GM15510 (cell line): ENCODE measurements around the gene CISTR.

ENCODE experiments used
- POLR2A ChIP-seq: IDR thresholded peaks from 3 replicates; pipeline ENCODE4 v1.6.1; 2011; ENCODE audit warnings: borderline replicate concordance; ENCODE audit not compliant: insufficient read length; ENCODE audit errors: extremely low read depth

Gene CISTR

GRCh38 chr12:53751336-53752191 is at the start of gene CISTR:
CISTR (minus strand) TSS chr12:53751979.
- TF ChIP-seq POLR2A, result peak; percentile 28

DNA sequence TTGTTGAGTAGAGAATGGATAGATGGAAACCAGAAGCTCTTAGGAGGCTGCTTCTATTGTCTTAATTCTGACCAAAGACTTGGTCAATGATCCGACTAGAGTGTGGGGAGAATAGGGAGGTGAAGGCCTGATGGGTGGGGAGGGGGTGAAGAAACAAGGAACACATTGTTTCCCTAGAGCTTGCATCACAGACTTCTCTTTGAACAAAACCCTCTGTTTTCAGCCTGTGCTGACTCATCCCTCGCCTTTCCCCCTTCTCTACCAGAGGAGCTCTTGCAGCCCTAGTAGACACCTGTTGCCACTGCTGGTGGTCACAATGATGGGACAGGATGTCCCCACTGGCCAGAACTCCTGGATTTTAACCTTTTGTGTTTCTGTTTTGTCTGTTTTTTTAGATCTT is 46.8 kb upstream of the CISTR start:
- TF ChIP-seq POLR2A, result no peak

GRCh38 chr12:53795927-53796326 is 44.1 kb upstream of the CISTR start:
- TF ChIP-seq POLR2A, result no peak

DNA sequence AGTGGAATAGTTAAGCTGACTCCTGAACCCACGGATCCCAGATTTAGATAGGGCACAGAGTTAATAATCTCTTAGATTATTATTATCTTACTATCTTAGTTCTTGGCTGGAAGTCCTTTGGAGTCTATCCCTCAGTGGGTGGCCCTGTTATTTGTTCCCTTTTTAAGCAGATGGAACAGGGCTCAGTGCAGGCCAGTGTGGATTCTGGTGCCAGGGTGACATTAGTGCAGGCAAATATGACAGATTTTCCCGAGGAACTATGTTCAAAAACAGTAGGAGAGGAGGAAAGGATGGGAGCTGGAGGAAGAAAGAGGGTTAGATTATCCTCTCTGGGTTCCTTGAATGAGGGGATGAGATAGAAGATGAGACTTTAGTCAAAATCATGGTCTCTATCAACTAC is 41.4 kb upstream of the CISTR start:
- TF ChIP-seq POLR2A, result no peak

DNA sequence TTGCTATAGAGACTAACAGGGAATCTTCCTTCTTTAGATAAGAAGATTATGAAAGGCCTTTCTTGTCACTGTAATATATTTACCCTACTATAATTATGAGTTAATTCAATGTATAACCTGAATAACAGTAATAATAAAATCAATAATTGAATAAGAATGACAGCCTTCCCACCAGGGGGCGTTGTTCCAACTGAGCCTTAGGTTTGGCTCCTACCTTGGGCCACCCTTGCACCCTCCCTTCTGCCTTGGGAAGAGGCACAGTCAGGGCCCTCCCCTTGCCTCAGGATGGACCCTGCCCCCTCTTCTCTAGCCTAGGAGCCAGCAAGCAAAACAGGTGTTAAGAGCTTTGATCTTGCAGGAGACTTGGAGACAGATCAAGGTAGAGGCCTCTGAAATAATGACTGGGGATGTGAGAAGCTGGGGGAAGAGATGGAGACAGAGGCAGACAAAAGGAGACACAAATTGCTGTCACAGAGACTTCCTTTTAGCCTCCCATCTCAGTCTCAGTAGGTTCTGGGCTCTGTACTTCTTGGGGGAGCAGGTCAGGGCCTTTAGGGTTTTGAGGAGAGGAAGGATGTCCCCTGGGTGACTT is 40.1 kb upstream of the CISTR start:
- TF ChIP-seq POLR2A, result no peak

- no peak for TF ChIP-seq POLR2A
Measured at GRCh38 chr12:53789570-53789969, 37.8 kb upstream of the CISTR start.

DNA sequence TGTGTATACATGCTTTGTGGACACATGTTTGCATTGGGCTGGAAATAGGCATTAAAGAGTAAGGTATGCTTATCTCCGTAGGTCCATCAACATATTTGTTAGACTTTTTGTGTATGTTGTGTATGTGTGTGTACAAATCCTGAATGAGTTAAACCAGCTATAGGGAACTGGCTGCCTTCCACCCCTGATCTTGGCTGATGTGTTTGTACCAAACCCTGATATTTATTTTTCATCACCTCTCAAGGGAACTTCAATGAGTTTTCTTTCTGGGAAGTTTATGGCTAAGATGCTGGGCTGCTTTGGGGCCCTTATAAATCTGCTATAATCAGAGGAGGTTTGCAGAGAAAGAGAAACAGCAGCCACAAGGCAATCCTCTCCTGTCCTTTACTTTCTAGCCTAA is 37.1 kb upstream of the CISTR start:
- TF ChIP-seq POLR2A, result no peak

DNA sequence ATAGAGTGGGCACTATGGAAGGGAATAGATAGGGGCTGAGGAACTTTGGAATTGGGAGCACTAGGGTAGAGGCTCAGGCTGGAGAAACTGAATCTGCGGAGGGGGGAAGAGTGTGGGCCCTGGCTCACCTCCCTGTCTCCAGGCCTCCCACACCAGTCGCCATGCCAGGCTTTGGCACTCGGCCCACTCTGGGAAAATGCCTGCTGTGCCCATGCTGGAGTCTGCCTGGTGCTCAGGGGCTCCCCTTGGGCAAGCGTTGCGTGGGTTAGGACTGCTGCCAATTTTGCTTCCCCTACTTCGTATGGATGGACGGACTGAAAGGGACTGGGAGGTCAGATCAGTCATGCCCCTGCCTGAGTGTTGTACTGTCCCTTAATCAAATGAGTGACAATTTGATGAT is 34.6 kb upstream of the CISTR start:
- TF ChIP-seq POLR2A, result no peak

DNA sequence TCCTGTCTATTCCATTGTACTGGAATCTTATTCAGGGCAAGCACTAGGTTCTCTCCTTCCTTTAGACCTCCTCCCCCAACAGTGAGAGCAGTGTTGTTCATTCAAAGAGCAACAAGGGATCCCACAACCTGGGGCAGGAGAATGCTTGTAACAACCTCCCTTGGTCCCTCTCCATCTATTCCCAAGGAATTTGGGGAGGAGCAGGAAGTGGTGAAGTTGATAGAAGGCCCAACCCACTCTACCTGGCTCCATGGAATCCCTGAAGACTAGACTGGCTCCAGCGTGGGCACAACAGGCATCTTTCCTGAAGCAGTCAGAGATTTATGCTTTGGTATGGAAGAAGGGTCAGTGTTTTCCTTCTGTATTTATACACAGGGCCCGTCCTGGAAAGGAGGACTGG is 33.4 kb upstream of the CISTR start:
- no peak for TF ChIP-seq POLR2A

GRCh38 chr12:53782093-53782703 is 30.4 kb upstream of the CISTR start:
- no peak for TF ChIP-seq POLR2A

GRCh38 chr12:53781228-53781801 is 29.5 kb upstream of the CISTR start:
- TF ChIP-seq POLR2A, result no peak

- TF ChIP-seq POLR2A, result no peak
Measured at GRCh38 chr12:53780323-53780722, 28.5 kb upstream of the CISTR start.

GRCh38 chr12:53777936-53778644 is 26.3 kb upstream of the CISTR start:
- TF ChIP-seq POLR2A, result no peak

DNA sequence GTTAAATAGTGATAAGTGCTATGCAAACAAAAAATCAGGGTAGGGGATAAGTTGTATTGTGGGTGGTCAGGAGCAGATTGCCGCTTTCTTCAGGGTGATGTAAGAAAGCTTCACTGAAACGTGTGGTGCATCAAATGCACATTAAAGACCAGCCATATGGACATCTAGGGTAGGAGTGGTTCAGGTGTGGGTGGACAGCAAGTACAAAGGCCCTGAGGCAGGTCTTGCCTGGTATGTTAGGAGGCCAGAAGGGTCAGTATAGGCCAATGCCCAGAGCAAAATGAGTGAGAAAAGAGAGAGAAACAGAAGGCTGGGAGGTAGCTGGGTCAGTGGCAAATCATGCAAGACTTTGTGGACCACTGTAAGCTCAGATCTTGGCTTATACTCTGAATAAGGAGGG is 25.6 kb upstream of the CISTR start:
- no peak for TF ChIP-seq POLR2A

DNA sequence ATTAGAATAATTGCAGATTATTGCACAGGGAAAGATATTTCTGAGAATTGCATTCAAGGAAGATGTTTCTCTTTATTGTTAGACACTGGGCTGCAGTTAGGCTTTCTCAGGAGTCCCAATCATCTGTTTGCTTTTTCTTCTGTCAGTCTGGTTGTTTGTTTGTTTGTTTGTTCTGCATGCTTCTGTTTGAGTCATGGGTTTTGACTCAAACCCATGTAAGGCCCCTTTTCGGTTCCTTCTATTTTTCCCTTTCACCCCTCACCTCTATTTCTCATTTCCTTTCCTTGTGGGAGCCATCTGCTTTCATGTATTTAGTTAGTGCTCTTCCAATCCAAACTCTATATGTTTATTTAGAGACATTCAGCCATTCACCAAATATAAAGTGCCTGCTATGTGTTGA is 25.1 kb upstream of the CISTR start:
- no peak for TF ChIP-seq POLR2A
